ENCODE data around the gene ADIRF. TPM values are rescaled to one million over a fixed set of nuclear protein-coding genes. Genes with fewer than 3 reads are reported as not detected.
A peak's percentile ranks its signal among the peaks of the same experiment; 100 is the strongest.

Gene ADIRF
- total RNA-seq, 1 donor, result 11.9 TPM

DNA sequence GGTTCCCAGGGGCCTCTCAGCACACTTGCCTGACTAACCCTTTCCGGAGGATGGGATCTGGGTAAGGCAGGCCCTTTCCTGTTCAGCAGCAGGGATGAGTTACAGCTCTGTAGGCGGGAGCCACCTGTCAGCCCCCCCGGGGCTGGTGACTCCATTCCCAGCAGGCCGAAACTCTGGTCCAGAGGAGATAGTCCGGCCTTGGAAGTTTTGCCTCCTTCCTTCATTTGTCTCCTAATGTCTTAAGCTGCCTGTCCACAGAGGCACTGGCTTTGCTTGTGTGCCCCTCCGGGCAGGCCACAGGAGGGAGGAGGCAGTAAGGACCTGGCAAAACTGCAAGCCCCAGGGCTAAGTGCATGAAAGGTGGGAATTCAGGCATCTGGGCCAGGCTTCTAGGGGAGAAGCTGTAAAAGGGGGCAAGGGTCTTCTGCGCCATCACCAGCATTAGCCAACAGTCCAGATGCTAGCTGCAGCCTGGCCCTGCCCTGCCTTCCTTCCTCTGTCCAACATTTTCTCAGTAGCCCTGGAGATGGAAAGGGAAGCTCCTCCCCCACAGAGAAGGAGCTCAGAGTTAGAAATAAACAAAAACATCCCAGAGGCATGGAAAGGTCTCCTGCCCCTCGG lies 1.2 kb downstream of the ADIRF start:
- H3K36me3 ChIP-seq (ENCODE audit: insufficient read depth, low read length), result no peaks in the 10 kb centered on the region
- peak overlapping the region; percentile 95 for H3K4me2 ChIP-seq (ENCODE audit: insufficient read depth, low read length)
- H3K27ac ChIP-seq (ENCODE audit: low read depth, low read length), result peak overlapping the region; percentile 87
- H2AFZ ChIP-seq (ENCODE audit: low read length), result peak overlapping the region; percentile 66
- no peaks in the 10 kb centered on the region for H3K27me3 ChIP-seq (ENCODE audit: insufficient read depth, low read length)
- peaks cover 5% of the 10 kb centered on the region for H4K20me1 ChIP-seq (ENCODE audit: insufficient read depth, low read length)
- H3K4me1 ChIP-seq (ENCODE audit: insufficient read depth, low read length), result peaks cover 48% of the 10 kb centered on the region
- H3K9me3 ChIP-seq (ENCODE audit: low read depth, low read length), result no peaks in the 10 kb centered on the region
- TF ChIP-seq, protein P1, sequence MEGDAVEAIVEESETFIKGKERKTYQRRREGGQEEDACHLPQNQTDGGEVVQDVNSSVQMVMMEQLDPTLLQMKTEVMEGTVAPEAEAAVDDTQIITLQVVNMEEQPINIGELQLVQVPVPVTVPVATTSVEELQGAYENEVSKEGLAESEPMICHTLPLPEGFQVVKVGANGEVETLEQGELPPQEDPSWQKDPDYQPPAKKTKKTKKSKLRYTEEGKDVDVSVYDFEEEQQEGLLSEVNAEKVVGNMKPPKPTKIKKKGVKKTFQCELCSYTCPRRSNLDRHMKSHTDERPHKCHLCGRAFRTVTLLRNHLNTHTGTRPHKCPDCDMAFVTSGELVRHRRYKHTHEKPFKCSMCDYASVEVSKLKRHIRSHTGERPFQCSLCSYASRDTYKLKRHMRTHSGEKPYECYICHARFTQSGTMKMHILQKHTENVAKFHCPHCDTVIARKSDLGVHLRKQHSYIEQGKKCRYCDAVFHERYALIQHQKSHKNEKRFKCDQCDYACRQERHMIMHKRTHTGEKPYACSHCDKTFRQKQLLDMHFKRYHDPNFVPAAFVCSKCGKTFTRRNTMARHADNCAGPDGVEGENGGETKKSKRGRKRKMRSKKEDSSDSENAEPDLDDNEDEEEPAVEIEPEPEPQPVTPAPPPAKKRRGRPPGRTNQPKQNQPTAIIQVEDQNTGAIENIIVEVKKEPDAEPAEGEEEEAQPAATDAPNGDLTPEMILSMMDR (IDR thresholded peaks at IDR 0.05; ENCODE audit: extremely low read depth, low read depth, low read length), result no peak
- H3K79me2 ChIP-seq (ENCODE audit: insufficient read depth, low read length), result no peaks in the 10 kb centered on the region
- peak; percentile 95 for DNase-seq (ENCODE audit: insufficient read length, low spot score, missing footprints)
- peak overlapping the region; percentile 82 for H3K4me3 ChIP-seq (ENCODE audit: insufficient read depth, low read length)

DNA sequence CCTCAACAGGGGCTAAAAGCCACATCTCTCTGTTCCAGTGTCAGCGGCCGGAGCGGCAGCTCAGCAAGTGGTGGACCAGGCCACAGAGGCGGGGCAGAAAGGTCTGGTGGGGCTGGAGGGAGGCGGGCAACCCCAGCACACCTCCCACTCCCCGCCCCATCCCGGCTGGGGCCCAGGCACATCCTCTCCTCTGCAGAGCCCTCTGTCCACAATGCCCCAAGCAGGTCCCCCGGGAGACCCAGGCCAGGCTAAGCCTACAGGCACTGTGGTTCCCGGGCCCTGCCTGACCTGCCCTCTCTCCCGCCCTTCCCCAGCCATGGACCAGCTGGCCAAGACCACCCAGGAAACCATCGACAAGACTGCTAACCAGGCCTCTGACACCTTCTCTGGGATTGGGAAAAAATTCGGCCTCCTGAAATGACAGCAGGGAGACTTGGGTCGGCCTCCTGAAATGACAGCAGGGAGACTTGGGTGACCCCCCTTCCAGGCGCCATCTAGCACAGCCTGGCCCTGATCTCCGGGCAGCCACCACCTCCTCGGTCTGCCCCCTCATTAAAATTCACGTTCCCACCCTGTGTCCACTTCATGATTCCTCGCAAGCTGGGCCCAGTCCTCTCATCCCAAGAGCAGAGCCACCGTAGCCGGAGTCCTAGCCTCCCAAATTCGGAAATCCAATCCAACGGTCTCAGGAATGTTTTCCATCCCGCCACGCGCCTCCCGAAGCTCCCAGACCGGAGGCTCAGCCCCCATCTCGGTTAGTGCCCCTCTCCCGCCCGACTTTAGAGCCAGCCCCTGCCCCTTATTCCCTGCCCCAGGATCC lies 2.1 kb downstream of the ADIRF start:
- H3K4me2 ChIP-seq (ENCODE audit: insufficient read depth, low read length), result peak overlapping the region; percentile 95
- TF ChIP-seq, protein P1 (IDR thresholded peaks at IDR 0.05; ENCODE audit: extremely low read depth, low read depth, low read length), result no peak
- peaks cover 48% of the 10 kb centered on the region for H3K4me1 ChIP-seq (ENCODE audit: insufficient read depth, low read length)

DNA sequence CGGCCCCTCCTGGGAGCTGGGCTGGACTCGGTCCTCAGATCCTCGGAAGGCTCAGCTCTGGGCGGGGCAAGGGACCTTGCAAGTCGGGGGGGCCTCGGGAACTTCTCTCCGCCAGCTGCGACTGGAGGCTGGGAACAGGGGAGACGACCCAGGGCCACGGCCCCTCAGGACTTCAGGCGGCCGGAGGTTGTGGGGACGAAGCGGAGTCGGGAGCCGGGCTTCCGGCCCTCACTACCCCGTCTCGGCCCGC lies 2.6 kb downstream of the ADIRF start:
- peaks cover 5% of the 10 kb centered on the region for H4K20me1 ChIP-seq (ENCODE audit: insufficient read depth, low read length)
- peak overlapping the region; percentile 94 for H2AFZ ChIP-seq (ENCODE audit: low read length)
- H3K4me1 ChIP-seq (ENCODE audit: insufficient read depth, low read length), result peaks cover 48% of the 10 kb centered on the region
- no peaks in the 10 kb centered on the region for H3K27me3 ChIP-seq (ENCODE audit: insufficient read depth, low read length)
- H3K79me2 ChIP-seq (ENCODE audit: insufficient read depth, low read length), result no peaks in the 10 kb centered on the region
- no peak for DNase-seq (ENCODE audit: insufficient read length, low spot score, missing footprints)
- H3K9me3 ChIP-seq (ENCODE audit: low read depth, low read length), result no peaks in the 10 kb centered on the region
- no peaks in the 10 kb centered on the region for H3K36me3 ChIP-seq (ENCODE audit: insufficient read depth, low read length)
- TF ChIP-seq, protein P1 (IDR thresholded peaks at IDR 0.05; ENCODE audit: extremely low read depth, low read depth, low read length), result no peak
- peak overlapping the region; percentile 82 for H3K4me3 ChIP-seq (ENCODE audit: insufficient read depth, low read length)
- peak overlapping the region; percentile 95 for H3K4me2 ChIP-seq (ENCODE audit: insufficient read depth, low read length)
- peak overlapping the region; percentile 87 for H3K27ac ChIP-seq (ENCODE audit: low read depth, low read length)

More for the DNA sequence above, 2.1 kb downstream of the ADIRF start:
- H3K4me3 ChIP-seq (ENCODE audit: insufficient read depth, low read length), result peak overlapping the region; percentile 82
- no peaks in the 10 kb centered on the region for H3K9me3 ChIP-seq (ENCODE audit: low read depth, low read length)
- no peaks in the 10 kb centered on the region for H3K36me3 ChIP-seq (ENCODE audit: insufficient read depth, low read length)
- H3K79me2 ChIP-seq (ENCODE audit: insufficient read depth, low read length), result no peaks in the 10 kb centered on the region
- H3K27me3 ChIP-seq (ENCODE audit: insufficient read depth, low read length), result no peaks in the 10 kb centered on the region
- H2AFZ ChIP-seq (ENCODE audit: low read length), result peak overlapping the region; percentile 94
- H4K20me1 ChIP-seq (ENCODE audit: insufficient read depth, low read length), result peaks cover 5% of the 10 kb centered on the region
- peak overlapping the region; percentile 87 for H3K27ac ChIP-seq (ENCODE audit: low read depth, low read length)
- peak; percentile 96 for DNase-seq (ENCODE audit: insufficient read length, low spot score, missing footprints)

Measured in osteoblast (primary cell).